ENCODE data around the gene APBB2. TPM values are rescaled to one million over a fixed set of nuclear protein-coding genes. Genes with fewer than 3 reads are reported as not detected.

The APBB2 gene
- total RNA-seq, 1 donor: 75.8 TPM

DNA sequence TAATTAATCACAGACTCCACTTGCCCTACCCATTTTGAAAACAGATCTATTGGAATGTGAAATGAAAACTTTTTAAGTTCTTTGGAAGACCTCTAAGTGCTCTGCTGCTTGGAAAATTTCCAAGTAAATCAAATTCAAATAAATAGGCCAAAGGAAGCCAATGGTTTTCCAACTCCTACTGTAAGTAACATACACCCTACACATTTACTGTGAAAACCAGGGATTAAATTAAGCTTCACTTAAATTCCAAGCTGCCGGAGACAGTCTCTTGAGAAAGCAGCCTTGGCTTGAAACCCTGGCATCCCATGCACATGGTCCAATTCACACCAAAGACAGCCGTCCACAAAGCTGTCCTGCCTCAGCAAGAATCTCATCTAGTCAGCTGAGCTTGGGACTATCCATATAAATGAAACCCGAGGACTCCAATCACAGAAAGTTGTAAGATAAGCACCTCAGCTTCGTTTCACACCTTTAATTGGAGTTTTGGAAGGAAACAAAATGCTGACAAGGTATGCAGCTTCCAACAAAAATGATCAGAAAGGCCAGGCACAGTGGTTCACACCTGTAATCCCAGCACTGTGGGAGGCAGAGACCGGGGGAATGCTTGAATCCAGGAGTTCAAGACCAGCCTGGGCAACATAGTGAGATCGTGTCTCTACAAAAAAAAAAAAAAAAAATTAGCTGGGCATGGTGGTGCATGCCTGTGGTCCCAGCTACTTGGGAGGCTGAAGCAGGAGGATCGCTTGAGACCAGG lies 88.6 kb downstream of the APBB2 start:
- TF ChIP-seq, protein P1, sequence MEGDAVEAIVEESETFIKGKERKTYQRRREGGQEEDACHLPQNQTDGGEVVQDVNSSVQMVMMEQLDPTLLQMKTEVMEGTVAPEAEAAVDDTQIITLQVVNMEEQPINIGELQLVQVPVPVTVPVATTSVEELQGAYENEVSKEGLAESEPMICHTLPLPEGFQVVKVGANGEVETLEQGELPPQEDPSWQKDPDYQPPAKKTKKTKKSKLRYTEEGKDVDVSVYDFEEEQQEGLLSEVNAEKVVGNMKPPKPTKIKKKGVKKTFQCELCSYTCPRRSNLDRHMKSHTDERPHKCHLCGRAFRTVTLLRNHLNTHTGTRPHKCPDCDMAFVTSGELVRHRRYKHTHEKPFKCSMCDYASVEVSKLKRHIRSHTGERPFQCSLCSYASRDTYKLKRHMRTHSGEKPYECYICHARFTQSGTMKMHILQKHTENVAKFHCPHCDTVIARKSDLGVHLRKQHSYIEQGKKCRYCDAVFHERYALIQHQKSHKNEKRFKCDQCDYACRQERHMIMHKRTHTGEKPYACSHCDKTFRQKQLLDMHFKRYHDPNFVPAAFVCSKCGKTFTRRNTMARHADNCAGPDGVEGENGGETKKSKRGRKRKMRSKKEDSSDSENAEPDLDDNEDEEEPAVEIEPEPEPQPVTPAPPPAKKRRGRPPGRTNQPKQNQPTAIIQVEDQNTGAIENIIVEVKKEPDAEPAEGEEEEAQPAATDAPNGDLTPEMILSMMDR (IDR thresholded peaks at IDR 0.05; ENCODE audit: insufficient read depth, low read length): no peak
- DNase-seq (ENCODE audit: low read depth): no peak
- H3K4me3 ChIP-seq (ENCODE audit: low read depth, low read length): no peak overlapping the region

DNA sequence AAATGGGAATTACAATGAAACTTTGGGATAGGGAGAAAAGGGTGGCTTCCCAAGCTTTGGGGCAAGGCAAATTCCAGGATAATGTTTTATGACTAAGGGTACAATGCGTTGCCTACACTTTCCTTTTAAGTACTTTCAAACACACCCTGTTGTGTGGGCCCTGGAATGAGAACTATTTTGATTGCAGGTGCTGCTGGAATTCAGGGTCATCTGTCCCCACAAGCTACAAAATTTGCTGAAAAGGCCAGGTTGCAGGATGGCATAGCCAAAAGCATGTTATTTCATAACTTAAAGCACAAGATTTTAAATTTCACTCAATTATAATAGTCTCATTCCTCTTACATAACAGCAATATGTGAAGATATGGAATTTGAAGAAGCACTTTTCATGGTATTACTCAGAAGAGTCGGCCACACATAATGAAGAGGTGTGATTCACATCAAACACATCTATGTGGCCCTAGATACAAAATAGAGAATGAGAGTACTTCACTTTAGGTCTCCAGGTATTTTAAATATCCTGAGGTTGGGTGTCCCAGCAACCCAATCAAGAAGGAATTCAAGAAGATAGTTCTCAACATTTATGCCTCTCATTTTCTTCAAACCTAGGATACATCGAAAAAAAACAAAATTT lies 89.3 kb downstream of the APBB2 start:
- TF ChIP-seq, protein P1 (IDR thresholded peaks at IDR 0.05; ENCODE audit: insufficient read depth, low read length): no peak
- DNase-seq (ENCODE audit: low read depth): no peak
- no peak overlapping the region for H3K4me3 ChIP-seq (ENCODE audit: low read depth, low read length)

DNA sequence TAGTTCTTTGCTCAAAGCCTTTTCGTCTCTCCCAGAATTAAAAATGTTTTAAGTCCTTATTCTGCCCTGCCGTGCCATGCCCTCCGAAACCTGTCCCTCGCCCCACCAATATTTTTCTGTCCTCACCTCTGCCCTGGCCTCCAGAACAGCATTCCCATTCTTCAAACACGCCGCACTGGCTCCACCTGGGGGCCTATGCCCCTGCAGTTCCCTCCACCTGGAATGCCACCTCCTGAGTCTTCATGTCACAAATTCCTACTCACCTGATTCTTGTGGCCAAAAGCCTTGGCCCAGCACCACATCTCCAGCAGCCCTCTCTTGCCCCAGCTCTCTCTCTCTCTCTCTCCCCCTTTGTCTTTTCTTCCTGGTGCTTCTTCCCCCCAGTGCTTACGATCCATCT lies 91.6 kb downstream of the APBB2 start:
- H3K4me3 ChIP-seq (ENCODE audit: low read depth, low read length): no peak overlapping the region
- DNase-seq (ENCODE audit: low read depth): no peak
- TF ChIP-seq, protein P1 (IDR thresholded peaks at IDR 0.05; ENCODE audit: insufficient read depth, low read length): no peak

DNA sequence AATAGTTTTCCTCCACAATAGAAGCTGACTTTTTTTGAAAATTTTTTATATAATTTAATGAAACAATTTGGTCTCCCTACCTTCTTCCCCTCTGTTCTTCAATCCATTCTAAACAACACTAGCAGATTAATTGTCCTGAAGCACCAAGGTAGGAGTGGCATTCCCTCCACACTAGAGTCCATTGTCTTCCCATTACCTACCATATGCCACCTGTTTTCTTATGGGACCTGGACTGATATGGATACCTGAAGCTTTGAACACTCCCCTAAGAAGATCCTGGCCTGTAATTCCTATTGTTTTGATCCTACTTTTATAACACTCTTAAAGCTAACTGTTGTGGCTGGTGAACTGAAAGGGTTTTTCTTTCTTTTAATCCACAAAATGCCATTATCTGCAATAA lies 92.0 kb downstream of the APBB2 start:
- no peak overlapping the region for H3K4me3 ChIP-seq (ENCODE audit: low read depth, low read length)
- TF ChIP-seq, protein P1 (IDR thresholded peaks at IDR 0.05; ENCODE audit: insufficient read depth, low read length): no peak
- no peak for DNase-seq (ENCODE audit: low read depth)

DNA sequence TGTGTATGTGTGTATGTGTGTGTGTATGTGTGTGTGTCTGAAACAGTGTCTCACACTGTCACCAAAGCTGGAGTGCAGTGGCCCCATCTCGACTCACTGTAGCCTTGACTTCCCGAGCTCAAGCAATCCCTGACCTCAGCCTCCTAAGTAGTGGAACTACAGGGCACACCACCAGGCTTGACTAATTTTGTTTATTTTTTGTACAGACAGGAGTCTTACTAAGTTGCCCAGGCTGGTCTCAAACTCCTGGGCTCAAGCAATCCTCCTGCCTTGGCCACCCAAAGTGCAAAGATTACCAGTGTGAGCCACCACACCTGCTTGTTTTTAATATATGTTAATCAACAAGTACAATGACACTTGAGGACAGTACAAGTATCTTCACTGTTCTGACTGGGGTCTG lies 92.4 kb downstream of the APBB2 start:
- no peak overlapping the region for H3K4me3 ChIP-seq (ENCODE audit: low read depth, low read length)
- TF ChIP-seq, protein P1 (IDR thresholded peaks at IDR 0.05; ENCODE audit: insufficient read depth, low read length): no peak
- DNase-seq (ENCODE audit: low read depth): no peak

DNA sequence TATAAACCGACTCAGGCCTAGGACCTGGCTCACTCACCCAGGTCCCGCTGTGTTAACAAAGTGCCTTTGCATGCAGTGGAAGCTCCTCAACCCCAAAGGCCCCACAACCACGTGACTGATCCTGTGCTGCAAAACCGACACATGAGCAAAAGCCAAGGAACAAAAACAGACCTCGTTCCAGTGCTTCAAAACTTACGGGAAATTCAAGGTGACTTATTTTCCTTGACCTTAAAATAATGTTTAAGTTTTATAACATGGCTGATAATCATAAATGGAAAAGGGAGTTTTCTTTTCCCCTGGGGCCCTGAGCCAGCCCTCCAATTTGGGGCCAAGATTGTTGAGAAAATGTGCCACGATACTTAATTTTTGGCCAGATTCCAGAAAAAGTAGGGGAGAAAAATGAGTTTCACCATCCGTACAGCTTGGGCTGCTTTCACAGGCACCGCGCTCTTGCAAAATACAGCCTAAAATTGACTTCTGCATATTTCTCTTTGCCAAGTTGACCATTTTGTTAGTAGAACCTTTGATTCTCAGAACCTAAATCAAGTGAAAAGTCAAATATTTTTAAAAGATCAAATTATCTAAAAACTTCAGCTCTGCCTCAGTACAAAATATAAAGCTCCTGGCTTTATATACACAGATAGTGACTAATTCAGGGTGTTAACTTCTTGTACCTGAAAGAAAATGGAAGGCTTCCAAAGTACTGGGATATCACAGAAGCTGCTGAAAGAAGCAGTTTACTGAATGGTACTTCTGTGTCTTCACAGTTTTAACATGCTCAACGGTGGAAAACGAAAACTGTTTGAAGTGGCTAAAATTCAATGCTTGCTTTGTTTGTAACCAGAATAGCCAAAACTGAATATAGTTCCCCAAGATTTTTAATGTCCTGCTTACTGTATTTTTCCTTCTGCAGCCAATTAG lies 93.8 kb downstream of the APBB2 start:
- peak overlapping the region; percentile 28 for H3K4me3 ChIP-seq (ENCODE audit: low read depth, low read length)
- peak; percentile 87 for DNase-seq (ENCODE audit: low read depth)

More for the DNA sequence above, 93.8 kb downstream of the APBB2 start:
- TF ChIP-seq, protein P1 (IDR thresholded peaks at IDR 0.05; ENCODE audit: insufficient read depth, low read length): no peak

Data from fibroblast of the aortic adventitia (primary cell).